B cell (primary cell): Measurements from ENCODE around the gene FUT9.

Experiments
- CTCF ChIP-seq: fragments of 200-600 bp; IDR thresholded peaks from one replicate; pipeline ENCODE4 v1.8.0; 2022; ENCODE audit warnings: antibody characterized with exemption, mild to moderate bottlenecking
- EZH2 ChIP-seq: IDR thresholded peaks from 2 replicates; pipeline ENCODE4 v1.6.1; 2012; ENCODE audit warnings: borderline replicate concordance, low read depth, mild to moderate bottlenecking, moderate library complexity, low read length; ENCODE audit not compliant: insufficient read depth, poor library complexity, severe bottlenecking

- TF ChIP-seq CTCF (no peak), EZH2 (no peak)
These were observed 60.1 kb downstream of the FUT9 start for GRCh38 chr6:96075826-96076225.
